HG03457 (cell line): ENCODE data around the gene ATP8A1.

Experiments
- ATAC-seq: cut with Tn5 transposase; IDR thresholded peaks from one replicate; pipeline ENCODE4 v1.9.1; 2021; ENCODE audit warnings: moderate number of reproducible peaks; ENCODE audit not compliant: unreplicated experiment

The ATP8A1 gene

DNA sequence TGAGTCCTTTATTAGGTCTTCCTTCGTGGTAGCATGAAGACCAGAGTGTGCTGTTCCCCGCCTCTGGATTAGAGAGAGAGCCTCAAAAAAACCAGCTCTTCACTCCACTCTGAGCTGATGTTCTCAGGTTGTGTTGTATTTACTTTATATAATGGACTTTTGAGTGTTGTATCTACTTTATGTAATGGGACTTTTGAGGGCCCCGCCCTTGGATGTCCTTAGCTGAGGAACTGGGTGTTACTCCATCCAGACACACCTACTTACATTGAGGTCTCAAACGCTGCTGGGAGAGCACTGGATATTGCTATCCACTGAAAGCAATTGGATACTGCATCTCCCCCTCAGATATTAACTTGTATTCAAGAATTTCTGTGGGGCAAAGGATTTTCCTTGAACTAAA, 28.2 kb downstream of the ATP8A1 start:
- ATAC-seq: no peak

DNA sequence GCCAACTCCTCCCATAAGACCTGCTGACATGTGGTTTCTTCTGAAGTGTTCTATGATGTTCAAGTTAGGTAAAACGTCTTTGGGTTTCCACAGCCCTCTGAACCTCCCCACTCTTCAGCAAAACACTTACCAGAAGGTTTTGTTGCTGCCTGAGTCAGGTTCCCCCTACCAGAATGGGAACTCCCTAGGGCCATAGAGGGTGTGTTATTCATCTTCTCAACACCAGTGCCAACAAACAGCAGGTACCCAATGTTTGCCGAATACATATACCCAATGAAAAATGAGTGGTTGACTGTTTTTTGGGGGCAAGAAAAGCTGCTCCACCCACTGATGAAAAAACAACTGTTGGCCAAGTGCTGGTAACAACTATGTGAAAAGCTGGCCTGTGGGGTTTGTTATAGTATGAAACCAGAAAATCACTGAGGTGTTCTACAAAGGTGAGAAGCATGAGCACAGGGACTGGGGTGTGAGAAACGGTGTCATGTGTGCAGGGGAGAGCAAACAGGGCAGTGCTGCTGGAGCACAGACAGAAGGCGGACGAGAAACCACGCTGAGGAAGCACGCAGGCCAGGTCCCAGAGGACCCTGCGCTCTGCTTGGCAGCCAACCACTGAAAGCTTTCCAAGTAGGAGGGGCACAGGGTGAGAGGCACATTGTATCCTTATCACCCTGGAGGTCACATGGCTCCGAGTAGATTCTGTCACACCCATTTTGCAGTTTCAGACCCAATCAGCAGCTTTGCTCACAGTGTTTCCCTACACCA, 28.8 kb downstream of the ATP8A1 start:
- ATAC-seq: peak; percentile 87

DNA sequence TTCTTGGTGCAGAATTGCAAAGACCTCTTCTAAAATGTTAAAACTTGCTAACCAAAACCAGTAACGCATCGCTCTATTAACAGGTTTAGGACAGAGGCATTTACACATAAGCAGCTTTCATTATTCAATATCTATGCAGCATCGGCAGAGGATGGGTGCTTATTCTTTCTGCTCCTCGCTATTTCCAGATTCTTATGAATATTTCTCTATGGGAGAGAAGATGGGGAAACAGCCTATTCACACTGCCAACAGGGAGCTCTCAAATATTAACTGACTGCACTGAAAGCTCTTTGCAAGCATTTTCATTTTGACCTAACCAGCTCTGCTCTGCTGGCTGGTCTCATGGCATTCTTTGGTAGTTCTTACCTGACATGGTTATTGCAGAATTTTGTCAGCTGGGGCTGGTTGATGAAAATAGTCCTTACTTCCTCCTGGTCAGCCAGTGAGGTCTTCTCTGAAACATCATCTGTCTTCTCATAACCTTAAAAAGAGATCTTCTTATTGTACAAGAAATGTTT, 30.2 kb downstream of the ATP8A1 start:
- no peak for ATAC-seq

DNA sequence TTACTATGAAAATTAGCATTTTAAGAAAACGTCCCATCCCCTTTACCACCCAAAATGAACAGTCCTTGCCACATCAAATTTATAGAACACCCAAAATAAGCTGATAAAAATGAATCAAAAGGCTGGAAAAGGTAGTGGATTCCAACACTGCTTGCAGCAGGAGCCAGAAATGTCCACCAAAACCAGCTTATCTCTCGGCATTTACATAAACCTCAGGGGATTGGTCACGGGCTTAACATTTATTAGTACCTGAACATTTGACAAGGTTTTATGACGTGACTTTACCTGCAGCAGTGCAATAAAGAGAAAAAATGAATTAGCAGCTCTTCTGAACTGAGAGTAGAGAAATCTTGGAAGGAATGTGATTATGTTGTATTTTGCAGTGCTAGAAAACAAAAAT, 31.6 kb downstream of the ATP8A1 start:
- ATAC-seq: no peak

DNA sequence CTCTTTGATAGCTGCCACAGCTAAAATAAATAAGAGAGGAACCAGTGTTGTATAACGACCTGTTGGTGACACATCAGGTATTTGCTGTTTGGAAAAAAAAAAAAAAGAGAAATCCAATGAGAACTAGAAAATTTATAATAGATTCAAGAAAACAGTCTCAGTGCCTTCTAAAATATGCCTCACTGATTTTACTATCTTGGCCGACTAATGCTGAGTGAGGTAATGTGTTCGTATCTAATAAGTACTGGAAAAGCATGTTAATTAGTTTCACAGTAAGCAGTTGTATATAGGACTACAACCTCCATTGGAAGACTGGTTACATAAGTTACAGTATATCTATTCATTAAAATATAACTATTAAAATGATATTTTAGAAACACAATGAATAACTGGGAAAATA, 32.4 kb downstream of the ATP8A1 start:
- ATAC-seq: no peak

DNA sequence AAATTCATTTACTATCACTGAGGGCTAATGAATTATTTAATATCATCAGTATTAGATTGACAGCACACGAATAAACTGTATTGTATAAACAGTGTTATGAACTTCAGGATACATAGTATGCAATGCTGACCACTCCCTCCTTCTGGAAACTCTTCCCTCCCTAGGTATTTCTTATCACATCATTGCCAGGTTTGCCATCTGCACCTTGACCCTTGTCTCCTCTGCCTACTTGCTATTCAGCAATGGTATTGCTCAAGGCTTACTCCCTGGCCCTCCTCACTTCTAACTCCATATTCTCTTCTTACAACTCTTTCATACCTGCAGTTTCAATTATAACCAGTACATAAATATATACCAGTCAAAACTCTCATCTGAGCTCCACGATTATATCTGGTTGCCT, 38.9 kb downstream of the ATP8A1 start:
- ATAC-seq: no peak

DNA sequence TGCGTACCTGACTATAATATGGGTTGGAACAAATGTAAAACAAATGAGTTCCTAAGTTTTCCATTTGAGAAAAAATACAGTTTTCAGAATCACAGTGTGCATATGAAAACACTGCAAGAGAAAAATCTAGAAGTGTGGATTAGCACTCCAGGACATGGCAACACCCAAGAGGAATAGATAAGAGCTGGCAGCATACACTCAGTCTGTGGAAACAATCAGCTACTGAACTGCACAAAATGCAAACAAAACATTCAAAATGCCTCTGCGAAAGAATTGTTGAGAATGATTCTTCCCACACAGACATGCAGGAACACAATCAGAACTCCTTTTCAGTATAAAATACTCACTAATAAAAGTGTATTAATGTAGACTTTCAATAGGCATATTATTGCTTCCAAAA, 39.9 kb downstream of the ATP8A1 start:
- ATAC-seq: no peak

DNA sequence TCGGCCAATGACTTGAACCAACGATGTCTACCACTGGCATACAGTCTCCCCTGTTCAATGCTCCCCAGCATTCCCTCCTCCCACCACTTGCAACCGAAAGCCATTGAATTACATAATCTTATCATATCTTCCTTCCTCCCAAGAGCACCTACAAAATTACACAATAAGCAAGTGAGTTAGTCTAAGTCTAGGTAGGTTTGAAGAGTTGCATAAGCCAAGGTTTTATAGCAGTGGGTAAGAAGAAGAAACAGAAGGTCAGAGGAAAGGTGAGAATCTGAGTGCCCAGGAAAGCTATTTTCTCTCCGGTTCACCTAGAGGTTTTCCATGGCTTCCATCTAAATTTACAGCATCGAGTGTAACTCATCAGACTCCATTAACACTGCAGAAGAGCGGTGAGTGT, 40.3 kb downstream of the ATP8A1 start:
- ATAC-seq: no peak

DNA sequence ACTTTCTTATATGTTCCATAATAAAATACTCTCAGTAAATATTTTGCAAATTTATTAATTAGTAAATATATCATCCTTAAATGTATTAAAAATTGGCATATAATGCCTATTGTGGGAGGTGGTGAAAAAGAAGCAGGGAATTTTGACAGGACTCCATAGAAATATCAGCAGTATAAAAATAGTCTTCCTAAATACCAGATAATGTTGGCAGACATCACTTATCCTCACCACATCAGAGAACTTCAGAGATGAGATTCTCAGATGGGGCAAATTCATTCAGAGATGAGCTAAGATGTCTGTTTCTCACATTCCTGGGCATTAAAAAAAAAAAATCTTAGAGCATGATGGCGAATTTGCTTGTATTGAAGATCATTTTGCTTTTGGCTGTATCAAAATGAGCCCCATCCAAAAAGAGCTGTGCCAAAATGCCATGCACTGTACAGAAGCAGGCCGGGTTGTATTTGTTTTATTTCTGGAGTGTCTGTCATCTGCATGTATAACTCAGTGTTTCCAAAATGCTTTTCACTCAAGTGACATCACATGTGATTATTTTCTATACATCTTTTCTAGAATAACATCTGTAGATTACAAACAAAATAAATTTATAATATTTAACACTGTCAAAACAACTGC, 41.7 kb downstream of the ATP8A1 start:
- no peak for ATAC-seq

DNA sequence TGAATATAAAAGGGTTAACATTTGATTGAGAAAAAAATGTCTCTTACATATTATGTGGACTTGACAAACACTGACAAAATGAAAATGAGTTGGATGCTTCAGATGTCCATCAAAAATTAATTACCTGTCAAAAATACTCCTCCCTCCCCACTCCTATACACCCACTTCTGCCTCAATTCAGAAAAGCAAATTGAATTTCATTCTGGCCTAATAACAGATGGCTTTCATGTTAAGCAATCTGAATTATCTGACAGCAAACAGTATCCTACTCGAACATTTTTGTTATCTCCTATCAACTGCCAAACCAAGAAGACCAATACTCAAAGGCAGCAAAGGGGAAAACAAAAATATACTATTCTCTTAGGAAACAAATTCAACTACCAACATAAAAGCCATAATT, 44.0 kb downstream of the ATP8A1 start:
- ATAC-seq: no peak

DNA sequence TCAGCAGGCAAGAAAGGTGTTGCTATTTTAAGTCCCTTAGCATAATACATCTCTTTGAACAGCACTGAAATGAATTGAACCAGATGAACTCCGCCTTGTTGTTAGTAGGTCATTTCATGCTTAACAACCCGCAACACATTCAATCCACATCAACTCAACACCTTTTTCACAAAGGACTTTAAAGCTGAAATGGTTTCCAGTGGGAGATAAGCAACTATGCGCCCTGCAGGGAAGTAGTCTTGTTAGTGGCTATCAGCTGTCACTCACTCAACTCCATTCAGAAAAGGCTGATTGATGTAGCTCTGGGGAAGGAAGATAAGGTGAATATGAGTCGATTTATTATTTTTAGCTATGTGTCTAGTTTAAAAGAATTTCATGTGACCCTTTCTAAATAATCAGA, 46.0 kb downstream of the ATP8A1 start:
- no peak for ATAC-seq

DNA sequence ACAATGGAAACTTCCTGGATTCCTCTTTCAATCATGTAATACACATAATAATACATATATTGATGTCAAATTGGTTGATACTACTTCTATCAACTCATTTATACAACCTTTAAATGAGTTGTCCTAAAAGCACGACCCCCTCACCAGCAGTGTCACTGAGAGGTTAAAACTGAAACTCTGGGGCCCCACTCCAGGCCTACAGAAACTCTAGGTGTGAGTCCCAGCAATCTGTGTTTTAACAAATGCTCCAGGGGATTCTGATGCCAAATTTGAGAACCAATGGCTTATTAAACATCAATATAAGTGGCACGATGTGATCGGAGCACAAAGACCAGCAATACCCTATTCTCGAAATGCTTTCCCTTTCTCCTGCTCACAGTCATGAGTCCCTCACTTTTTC, 47.9 kb downstream of the ATP8A1 start:
- ATAC-seq: no peak

DNA sequence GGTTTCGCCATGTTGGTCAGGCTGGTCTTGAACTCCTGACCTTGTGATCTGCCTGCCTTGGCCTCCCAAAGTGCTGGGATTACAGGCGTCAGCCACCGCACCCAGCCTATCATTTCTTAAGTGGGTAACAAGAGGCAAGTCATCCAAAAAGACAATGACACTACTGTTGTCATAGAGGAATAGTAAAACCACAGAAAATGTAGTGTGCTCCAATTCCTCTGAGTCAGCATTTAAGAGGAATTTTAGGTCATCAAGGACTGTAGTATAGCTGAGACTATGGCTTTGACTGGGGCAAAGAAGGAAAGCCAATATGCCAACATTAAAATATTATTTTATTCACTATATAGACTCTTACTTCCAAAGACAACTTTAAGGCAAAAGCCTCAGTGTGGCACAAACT, 48.4 kb downstream of the ATP8A1 start:
- ATAC-seq: no peak

DNA sequence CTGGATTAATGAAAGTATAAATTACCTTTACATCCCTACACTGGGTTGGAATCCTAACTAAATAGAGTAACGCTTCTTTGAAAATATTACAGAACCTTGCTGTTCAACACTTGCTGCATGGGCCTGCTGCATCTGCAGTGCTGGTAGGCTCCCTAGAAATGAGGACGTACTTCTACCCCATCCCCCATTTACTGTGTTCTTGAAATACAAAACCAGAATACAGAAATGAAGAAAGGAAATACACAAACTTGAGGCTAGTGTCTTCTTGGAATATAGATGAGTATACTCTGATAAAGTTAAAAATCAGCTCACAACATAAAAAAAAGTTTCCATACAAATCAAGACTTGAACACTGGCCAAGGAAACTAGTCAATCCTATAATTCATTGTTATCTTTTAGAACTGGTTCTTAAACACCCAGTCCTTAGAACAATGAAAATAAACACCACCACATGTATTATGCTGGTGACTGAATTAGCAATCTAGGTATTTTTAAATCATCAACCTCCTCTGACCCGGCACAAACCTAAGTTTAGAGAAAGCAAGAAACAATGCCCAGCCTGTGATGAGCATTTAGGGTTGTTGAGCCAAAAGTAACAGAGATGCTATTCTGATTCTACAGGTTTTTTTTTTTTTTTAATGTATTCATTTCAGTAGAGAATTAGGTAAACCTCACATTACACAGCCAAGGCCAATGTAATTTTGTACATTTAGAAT, 49.7 kb downstream of the ATP8A1 start:
- no peak for ATAC-seq

DNA sequence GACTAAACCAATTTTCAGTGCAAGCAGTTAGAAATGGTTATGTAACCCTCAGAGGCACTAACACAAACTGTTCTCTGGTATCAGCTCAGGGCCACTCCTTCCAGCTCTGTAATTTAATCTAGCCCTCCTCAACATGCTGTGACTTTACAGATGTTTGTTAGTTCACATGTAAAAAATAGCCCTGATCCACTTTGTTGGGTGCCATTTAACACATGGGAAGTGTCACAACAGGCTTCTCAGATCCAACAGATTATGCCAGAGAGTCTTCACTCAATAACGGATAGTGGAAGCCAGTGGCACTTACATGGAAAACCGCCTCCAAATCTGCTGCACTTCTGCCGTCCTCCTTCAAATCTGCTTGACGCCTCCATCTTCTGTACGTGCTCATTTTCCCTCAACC, 51.6 kb downstream of the ATP8A1 start:
- ATAC-seq: no peak

DNA sequence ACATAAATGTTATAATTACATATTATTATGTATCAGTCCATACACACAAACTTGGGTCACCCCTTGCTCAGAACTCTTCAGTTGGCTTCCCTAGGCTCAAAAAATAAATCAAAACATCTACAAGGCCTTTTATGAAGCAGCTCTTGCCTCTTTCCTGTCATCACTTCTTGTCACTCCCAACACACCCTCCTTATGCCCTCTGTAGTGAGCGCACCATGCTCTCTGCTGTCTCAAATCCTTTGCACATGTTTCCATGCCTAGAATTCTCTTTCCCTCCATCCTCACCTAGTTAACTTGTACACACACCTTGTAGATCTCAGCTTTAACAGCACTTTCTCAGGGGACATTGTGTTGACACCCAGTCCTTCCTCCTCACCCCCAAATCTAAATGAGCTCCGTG, 53.0 kb downstream of the ATP8A1 start:
- no peak for ATAC-seq

DNA sequence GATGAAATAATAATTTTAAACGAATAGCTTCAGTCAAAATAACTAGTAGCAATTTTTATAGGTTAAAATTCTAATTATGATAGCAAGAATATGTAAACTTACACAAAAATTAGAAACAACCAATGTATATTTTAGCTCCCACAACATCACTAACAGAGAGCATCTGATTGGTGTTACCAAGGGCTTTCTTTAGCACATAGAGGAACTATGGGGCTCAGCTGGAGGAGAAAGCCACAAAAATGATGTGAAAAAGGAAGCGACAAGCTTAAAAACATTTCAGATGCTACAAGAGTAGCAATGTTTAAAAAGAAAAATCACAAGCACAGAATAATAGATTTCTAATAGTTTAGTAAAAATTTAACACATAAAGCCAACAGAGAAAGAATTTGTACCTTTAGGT, 56.3 kb downstream of the ATP8A1 start:
- no peak for ATAC-seq

DNA sequence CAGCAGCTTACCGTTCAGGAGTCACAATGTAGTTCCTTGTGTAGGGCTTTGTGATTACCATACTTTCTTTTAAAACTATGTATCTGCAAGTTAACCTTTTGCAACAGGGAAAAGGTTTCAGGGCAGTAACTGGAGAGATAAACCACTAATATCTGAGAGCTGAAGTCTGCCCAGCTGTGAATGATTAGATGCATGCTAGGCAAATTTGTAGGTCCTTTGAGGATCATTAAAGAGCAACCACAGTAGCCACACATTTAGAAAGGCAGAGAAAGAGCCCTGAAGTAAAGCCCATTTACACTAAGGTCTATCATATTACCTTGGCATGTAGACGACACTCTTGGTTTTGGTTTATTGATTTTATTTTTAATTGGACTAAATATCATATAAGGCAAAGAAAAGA, 60.0 kb downstream of the ATP8A1 start:
- peak; percentile 90 for ATAC-seq

DNA sequence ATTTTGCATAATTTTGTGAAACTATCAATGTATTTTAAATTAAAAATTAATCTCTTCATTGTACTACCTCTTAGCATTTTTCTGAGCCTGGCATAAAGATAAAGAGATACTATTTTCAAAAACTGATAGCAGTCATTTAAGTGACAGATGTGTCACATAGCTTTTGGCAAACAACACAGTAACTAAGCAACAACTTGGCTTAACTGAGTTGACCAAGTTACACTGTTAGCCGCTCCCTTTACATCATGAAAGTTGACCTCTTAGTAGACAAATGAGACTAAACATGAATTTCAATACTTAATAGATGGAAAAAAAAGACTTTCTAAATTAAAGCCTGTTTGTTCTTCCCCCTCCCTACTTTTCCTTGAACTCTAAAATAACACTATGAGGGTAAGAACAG, 62.0 kb downstream of the ATP8A1 start:
- no peak for ATAC-seq

DNA sequence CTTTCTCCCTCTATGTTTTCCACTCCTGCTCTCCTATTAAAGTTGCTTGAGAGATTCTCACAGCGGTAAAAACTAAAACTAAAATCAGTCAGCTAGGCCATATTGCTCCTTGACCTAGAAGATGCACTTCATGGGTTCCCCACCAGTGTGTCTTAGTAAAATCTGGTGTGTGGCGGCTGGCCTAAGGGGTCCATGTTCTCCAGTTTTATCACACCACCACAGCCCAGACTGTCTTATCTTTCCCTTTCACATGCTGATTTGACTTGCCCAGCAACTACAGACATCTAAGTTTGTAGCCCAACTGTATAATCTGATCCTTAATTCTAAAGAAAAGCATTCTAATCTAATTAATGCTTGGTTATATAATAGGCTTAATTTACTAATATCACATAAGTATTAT, 68.0 kb downstream of the ATP8A1 start:
- no peak for ATAC-seq

DNA sequence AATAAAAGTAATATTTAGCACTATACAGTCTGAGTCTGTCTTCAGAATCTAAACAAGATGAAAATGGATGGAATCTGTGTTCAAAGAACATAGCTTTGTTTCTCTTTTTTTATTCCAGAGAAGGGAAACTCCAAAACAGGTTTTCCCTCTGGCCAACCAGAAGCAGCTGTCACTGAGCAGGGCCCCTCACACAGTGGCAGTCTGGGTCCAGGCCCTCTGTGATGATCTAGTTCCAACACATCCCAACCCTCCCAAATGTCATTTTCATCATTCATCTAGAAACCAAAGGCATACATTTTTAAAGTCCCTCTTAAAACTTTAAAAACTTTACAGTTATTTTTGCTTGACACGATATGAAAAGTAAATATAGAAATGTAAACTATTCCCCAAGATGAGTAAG, 70.1 kb downstream of the ATP8A1 start:
- ATAC-seq: no peak

DNA sequence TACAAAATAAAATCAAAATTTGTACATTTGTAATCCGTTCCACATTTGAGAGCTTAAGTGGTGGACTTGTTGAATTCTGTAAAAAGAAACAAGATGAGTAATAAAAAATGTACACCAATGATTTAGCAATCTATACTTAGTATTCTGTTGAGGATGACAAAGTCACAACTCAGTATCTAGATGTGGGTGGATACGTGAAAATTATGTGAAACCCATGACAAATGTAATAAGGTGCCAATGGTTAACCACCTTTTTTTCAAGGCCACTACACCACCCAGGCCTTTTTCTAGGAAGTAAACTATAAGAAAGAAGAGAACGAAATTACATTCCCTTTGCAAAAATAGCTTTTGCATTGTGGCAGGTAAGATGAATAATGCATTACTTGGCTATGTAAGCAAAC, 77.0 kb downstream of the ATP8A1 start:
- ATAC-seq: no peak
